Panc1 (cell line): ENCODE data around the gene RDH5.

Experiments
- CTCF ChIP-seq: fragments of 450-650 bp; IDR thresholded peaks from 2 replicates; pipeline ENCODE4 v1.5.1; 2017; ENCODE audit warnings: mild to moderate bottlenecking
- POLR2AphosphoS5 ChIP-seq: IDR thresholded peaks from 2 replicates; pipeline ENCODE4 v1.6.1; 2012; ENCODE audit warnings: mild to moderate bottlenecking, low read depth, low read length, moderate library complexity
- REST ChIP-seq, 2 experiments: IDR thresholded peaks; 2 replicates each; pipeline ENCODE4 v1.6.1; 2011 to 2012; ENCODE audit warnings: low read depth in 2 of 2, control low read depth in 1 of 2, low read length in 1 of 2, mild to moderate bottlenecking in 1 of 2, moderate library complexity in 1 of 2; ENCODE audit not compliant: insufficient read depth in 1 of 2
- SIN3A ChIP-seq: IDR thresholded peaks from 2 replicates; pipeline ENCODE4 v1.6.1; 2012; ENCODE audit warnings: low read depth, mild to moderate bottlenecking, low read length, moderate library complexity, borderline replicate concordance; ENCODE audit not compliant: insufficient read depth

- TF ChIP-seq CTCF (no peak), SIN3A (no peak), REST (IDR thresholded peaks at IDR 0.05; ENCODE audit: insufficient read depth in 1 of 2, low read depth in 2 of 2, low read length in 1 of 2) (no peak), POLR2AphosphoS5 (no peak)
Observed at GRCh38 chr12:55708695-55709233, 11.4 kb upstream of the RDH5 start.
